ENCODE data around the gene KLHDC1. TPM values are rescaled to one million over a fixed set of nuclear protein-coding genes. Genes with fewer than 3 reads are reported as not detected.
A peak's percentile ranks its signal among the peaks of the same experiment; 100 is the strongest.
"Not testable (repeated sequence)": the region's sequence is repeated elsewhere in the genome, so short reads cannot be mapped to it uniquely, and the experiment has no call there.

The KLHDC1 gene
- total RNA-seq, 1 donor from 2014 or later: 0.17 TPM

DNA sequence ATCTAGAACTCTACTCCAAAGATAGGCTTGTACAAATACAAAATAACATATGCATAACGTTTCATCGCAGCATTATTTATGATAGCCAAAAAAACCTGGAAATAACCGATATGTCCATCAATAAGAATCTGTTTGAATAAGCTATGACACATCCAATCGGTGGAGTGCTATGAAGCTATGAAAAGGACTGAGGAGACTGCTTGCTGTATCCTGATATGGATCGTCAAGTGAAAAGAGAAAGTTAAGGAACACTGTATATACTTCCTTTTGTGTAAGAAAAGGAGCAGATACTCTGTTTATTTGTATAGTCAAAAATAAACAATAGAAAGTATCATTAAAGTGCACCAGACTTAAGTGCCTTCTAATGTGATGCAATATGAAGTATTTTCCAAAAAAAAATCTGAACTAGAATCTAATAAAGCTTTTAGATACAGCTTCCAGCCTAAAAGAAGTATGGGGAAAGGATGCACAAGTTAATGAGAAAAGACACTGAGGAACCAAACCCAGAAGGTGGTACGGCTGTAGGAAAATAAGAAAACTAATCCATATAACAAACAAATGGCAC, 645 bp upstream of the KLHDC1 start:
- no peak for DNase-seq (ENCODE audit: low read depth)
- TF ChIP-seq, protein P1, sequence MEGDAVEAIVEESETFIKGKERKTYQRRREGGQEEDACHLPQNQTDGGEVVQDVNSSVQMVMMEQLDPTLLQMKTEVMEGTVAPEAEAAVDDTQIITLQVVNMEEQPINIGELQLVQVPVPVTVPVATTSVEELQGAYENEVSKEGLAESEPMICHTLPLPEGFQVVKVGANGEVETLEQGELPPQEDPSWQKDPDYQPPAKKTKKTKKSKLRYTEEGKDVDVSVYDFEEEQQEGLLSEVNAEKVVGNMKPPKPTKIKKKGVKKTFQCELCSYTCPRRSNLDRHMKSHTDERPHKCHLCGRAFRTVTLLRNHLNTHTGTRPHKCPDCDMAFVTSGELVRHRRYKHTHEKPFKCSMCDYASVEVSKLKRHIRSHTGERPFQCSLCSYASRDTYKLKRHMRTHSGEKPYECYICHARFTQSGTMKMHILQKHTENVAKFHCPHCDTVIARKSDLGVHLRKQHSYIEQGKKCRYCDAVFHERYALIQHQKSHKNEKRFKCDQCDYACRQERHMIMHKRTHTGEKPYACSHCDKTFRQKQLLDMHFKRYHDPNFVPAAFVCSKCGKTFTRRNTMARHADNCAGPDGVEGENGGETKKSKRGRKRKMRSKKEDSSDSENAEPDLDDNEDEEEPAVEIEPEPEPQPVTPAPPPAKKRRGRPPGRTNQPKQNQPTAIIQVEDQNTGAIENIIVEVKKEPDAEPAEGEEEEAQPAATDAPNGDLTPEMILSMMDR (conservative IDR thresholded peaks at IDR 0.05; ENCODE audit: low read depth, low read length): no peak
- peak overlapping the region; percentile 74 for H3K4me3 ChIP-seq (ENCODE audit: low read depth, low read length)

DNA sequence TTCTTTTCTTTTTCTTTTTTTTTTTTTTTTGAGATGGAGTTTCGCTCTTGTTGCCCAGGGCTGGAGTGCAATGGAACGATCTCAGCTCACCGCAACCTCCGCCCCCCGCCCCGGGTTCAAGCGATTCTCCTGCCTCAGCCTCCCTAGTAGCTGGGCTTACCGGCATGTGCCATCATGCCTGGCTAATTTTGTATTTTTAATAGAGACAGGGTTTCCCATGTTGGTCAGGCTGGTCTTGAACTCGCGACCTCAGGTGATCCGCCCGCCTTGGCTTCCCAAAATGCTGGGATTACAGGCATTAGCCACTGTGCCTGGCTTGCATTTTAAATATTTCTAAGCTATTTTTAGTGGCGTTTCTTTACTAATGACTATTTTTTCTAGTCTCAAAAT, 810 bp downstream of the KLHDC1 start:
- peak overlapping the region; percentile 74 for H3K4me3 ChIP-seq (ENCODE audit: low read depth, low read length)
- not testable (repeated sequence) for DNase-seq (ENCODE audit: low read depth)

DNA sequence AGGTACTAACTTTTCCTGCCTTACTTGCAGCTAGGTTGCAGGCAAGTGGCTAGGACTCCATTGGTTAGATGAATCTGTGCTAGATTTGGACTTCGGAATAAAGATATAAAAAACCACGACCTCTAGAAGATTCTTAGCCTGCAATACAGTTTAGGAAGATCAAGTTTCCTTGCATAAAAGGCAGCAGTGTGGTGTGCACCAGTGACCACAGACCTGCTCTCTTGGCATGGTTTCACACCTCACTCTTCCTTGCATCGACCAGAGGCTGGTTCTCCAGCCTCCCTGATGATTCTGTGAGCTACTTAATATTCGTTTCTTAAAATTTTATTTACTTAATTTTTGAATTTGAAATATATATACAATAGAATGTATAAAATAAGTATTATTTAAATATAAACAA, 9.8 kb downstream of the KLHDC1 start:
- TF ChIP-seq, protein P1 (conservative IDR thresholded peaks at IDR 0.05; ENCODE audit: low read depth, low read length): no peak

DNA sequence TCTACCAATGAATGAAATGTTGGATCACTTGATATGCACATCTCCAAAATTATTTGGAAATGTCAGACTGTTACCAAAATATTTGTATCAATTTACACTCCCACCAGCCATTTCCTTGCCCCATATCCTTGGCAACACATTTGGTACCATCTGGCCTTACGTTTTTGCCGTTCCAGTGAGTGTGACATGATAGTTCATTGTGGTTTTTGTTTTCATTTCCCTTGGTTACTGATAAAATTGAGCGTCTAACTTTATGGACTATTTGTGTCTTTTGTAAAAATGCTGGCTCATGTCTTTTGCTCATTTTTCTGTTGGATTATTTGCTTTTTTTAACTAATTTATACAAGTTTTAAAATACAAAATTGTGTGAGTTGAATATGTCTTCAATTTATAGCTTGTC, 11.0 kb downstream of the KLHDC1 start:
- no peak overlapping the region for H3K4me3 ChIP-seq (ENCODE audit: low read depth, low read length)
- TF ChIP-seq, protein P1 (conservative IDR thresholded peaks at IDR 0.05; ENCODE audit: low read depth, low read length): no peak
- no peak for DNase-seq (ENCODE audit: low read depth)

More for the DNA sequence above, 9.8 kb downstream of the KLHDC1 start:
- DNase-seq (ENCODE audit: low read depth): no peak
- H3K4me3 ChIP-seq (ENCODE audit: low read depth, low read length): no peak overlapping the region

DNA sequence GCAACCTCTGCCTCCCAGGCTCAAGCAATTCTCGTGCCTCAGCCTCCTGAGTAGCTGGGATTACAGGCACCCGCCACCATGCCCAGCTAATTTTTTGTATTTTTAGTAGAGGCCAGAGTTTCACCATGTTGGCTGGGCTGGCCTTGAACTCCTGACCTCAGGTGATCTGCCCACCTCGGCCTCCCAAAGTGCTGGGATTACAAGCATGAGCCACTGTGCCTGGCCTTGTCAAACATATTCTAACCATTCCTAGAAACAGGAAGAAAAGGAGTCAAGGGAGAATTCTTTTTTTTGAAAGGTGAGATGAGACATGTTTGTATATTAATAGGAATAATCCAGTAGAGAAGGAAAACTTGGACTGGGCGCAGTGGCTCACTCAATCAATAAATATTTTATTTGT, 11.6 kb downstream of the KLHDC1 start:
- not testable (repeated sequence) for DNase-seq (ENCODE audit: low read depth); H3K4me3 ChIP-seq (ENCODE audit: low read depth, low read length)

DNA sequence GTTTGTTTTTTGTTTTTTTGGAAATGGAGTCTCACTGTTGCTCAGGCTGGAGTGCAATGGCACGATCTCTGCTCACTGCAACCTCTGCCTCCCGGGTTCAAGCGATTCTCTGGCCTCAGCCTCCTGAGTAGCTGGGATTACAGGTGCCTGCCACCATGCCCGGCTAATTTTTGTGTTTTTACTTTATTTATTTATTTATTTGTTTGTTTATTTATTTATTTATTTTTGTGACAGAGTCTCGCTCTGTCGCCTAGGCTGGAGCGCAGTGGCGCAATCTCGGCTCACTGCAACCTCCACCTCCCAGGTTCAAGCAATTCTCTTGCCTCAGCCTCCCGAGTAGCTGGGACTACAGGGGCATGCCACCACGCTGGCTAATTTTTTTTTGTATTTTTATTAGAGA, 18.1 kb downstream of the KLHDC1 start:
- not testable (repeated sequence) for H3K4me3 ChIP-seq (ENCODE audit: low read depth, low read length); DNase-seq (ENCODE audit: low read depth)

DNA sequence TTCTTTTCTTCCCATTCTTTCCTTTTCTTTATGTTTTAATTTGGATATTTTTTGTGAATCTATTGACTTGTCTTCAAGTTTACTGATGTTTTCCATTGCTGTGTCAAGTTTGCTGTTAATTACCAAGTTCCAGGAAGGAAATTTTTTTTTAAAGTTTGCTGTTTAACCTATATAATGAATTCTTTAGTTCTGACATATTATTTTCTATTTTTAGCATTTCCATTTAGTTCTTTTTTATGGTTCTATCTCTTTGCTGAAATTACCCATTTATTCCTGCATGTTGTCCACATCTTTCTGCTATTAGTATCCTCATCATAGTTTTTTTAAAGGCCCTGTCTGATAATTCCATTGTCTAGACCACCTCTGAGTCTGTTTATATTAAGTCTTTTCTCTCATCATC, 27.8 kb downstream of the KLHDC1 start:
- DNase-seq (ENCODE audit: low read depth): no peak
- TF ChIP-seq, protein P1 (conservative IDR thresholded peaks at IDR 0.05; ENCODE audit: low read depth, low read length): no peak
- H3K4me3 ChIP-seq (ENCODE audit: low read depth, low read length): no peak overlapping the region

DNA sequence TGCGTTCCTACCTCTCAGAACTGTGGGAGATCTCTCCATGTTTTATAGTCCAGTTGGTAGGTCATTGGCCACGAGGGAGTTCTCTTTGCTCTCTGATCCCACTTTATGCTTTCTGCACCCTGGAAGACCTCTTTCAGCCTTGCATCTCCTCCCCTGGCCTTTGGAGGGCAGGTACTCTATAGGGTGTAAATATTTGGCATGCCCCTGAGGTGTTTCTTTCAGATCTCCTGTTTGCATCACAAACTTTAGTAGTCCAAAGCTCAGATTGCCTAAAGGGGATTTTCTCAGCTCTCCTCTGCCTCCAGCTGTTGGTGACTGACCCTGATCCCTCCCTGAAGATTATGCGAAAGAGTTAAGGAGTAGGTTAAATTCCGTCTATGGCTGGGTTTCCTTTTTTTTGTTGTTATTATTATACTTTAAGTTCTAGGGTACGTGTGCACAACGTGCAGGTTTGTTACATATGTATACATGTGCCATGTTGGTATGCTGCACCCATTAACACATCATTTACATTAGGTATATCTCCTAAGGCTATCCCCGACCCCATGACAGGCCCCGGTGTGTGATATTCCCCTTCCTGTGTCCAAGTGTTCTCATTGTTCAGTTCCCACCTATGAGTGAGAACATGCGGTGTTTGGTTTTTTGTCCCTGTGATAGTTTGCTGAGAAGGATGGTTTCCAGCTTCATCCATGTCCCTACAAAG, 29.0 kb downstream of the KLHDC1 start:
- not testable (repeated sequence) for H3K4me3 ChIP-seq (ENCODE audit: low read depth, low read length); DNase-seq (ENCODE audit: low read depth)

DNA sequence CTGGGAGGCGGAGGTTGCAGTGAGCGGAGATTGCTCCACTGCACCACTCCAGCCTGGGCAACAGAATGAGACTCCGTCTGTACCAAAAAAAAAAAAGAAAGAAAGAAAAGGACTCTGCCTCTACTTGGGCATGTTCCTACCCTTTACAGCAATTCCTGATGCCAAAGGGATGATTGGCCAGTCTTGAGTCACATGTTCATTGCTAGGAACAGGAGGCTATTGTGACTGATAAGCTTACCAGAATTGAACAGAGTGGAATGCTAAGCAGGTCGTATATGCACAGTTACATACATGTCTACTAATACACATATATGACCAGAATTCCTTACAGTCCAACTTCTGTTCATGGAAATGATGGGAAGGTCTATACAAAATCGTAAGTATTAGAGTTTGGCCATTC, 34.3 kb downstream of the KLHDC1 start:
- DNase-seq (ENCODE audit: low read depth): no peak

More for the DNA sequence above, 34.3 kb downstream of the KLHDC1 start:
- TF ChIP-seq, protein P1 (conservative IDR thresholded peaks at IDR 0.05; ENCODE audit: low read depth, low read length): no peak
- H3K4me3 ChIP-seq (ENCODE audit: low read depth, low read length): no peak overlapping the region

Measured in epithelial cell of proximal tubule (primary cell).